SK-N-SH treated with all-trans-retinoic acid at 6 μM for 48 hours (cell line): ENCODE data around the gene NR2F2.

Experiments
- ARNTL ChIP-seq: fragments of 450-650 bp; formaldehyde crosslinking; IDR thresholded peaks from 2 replicates; pipeline ENCODE4 v1.5.0; 2020; ENCODE audit warnings: low read depth, mild to moderate bottlenecking, moderate library complexity, borderline replicate concordance
- BACH2 ChIP-seq: fragments of 250-450 bp; sonication (Bioruptor Pico); IDR thresholded peaks from 2 replicates; pipeline ENCODE4 v1.9.0; 2021; ENCODE audit warnings: mild to moderate bottlenecking, borderline replicate concordance
- GLIS3 ChIP-seq: fragments of 250-450 bp; sonication (Bioruptor Pico); IDR thresholded peaks from 2 replicates; pipeline ENCODE4 v1.5.0; 2020; ENCODE audit warnings: mild to moderate bottlenecking, moderate library complexity
- OSR1 ChIP-seq: fragments of 250-450 bp; sonication (Bioruptor Pico); IDR thresholded peaks from 2 replicates; pipeline ENCODE4 v1.8.0; 2022; ENCODE audit warnings: moderate library complexity, mild to moderate bottlenecking, inconsistent platforms
- RARB ChIP-seq: fragments of 250-450 bp; sonication (Bioruptor Pico); IDR thresholded peaks from 2 replicates; pipeline ENCODE4 v1.8.0; 2021; ENCODE audit warnings: mild to moderate bottlenecking, moderate library complexity
- TOX ChIP-seq: fragments of 250-450 bp; sonication (Bioruptor Pico); IDR thresholded peaks from 2 replicates; pipeline ENCODE4 v1.8.0; 2021; ENCODE audit warnings: mild to moderate bottlenecking, moderate library complexity, borderline replicate concordance
- ZNF565 ChIP-seq: fragments of 450-650 bp; formaldehyde crosslinking; conservative IDR thresholded peaks from 2 replicates; pipeline ENCODE4 v1.5.0; 2020; ENCODE audit warnings: low read depth, mild to moderate bottlenecking, moderate library complexity
- ZNF8 ChIP-seq: fragments of 450-650 bp; formaldehyde crosslinking; IDR thresholded peaks from 2 replicates; pipeline ENCODE4 v1.5.0; 2020; ENCODE audit warnings: mild to moderate bottlenecking, moderate library complexity
- TF ChIP-seq, protein P1 (sequence below): fragments of 250-450 bp; sonication (Bioruptor Pico); IDR thresholded peaks from 2 replicates; pipeline ENCODE4 v1.8.0; 2020; ENCODE audit warnings: mild to moderate bottlenecking, moderate library complexity, borderline replicate concordance

DNA sequence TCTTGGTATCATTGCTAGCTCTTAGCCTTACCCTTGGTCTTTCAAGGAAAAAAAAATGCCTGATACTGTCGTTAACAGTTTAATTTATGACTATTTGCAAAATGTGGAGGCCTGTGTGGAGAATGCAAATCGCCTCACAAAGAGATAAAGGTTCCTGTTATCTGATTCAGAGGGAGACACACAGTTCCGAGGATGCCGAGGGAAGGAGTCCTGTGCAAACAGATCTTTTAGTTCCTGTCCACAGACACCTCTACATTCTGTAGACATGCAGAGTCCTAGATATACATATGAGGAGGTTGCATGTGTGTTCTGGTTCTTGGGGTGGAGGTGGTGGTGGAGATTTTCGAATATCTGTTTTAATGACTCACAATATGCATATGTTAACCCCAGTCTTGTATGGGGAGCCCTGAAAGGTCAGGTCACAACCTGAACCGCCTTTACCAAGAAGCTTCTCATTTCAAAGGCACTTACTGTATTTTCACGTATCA lies 5.7 kb downstream of the NR2F2 start:
- TF ChIP-seq GLIS3 (no peak), OSR1 (CRISPR knock-in tag) (no peak), BACH2 (no peak), ARNTL (CRISPR knock-in tag) (no peak), RARB (CRISPR knock-in tag) (no peak), TOX (CRISPR knock-in tag) (no peak), ZNF8 (CRISPR knock-in tag) (no peak), ZNF565 (no peak)
- TF ChIP-seq, protein P1, sequence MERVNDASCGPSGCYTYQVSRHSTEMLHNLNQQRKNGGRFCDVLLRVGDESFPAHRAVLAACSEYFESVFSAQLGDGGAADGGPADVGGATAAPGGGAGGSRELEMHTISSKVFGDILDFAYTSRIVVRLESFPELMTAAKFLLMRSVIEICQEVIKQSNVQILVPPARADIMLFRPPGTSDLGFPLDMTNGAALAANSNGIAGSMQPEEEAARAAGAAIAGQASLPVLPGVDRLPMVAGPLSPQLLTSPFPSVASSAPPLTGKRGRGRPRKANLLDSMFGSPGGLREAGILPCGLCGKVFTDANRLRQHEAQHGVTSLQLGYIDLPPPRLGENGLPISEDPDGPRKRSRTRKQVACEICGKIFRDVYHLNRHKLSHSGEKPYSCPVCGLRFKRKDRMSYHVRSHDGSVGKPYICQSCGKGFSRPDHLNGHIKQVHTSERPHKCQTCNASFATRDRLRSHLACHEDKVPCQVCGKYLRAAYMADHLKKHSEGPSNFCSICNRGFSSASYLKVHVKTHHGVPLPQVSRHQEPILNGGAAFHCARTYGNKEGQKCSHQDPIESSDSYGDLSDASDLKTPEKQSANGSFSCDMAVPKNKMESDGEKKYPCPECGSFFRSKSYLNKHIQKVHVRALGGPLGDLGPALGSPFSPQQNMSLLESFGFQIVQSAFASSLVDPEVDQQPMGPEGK (CRISPR knock-in tag): no peak
